GM12878 (cell line): ENCODE data around the gene SCAMP4. TPM values are rescaled to one million over a fixed set of nuclear protein-coding genes. Genes with fewer than 3 reads are reported as not detected.

ENCODE experiments used
- CBFB ChIP-seq: IDR thresholded peaks from 2 replicates; pipeline ENCODE4 v1.6.1; 2016; ENCODE audit warnings: antibody characterized with exemption, low read depth
- CBX3 ChIP-seq: fragments of 200-600 bp; sonication (generic); IDR thresholded peaks from 2 replicates; pipeline ENCODE4 v1.6.1; 2016; ENCODE audit warnings: low read depth, borderline replicate concordance
- E2F8 ChIP-seq: fragments of 450-650 bp; IDR thresholded peaks from 2 replicates; pipeline ENCODE4 v1.6.1; 2018; ENCODE audit warnings: mild to moderate bottlenecking, low read depth, moderate library complexity; ENCODE audit not compliant: partially characterized antibody
- EED ChIP-seq: sonication (generic); IDR thresholded peaks from 2 replicates; pipeline ENCODE4 v1.6.1; 2016; ENCODE audit warnings: antibody characterized with exemption, low read depth
- FOXK2 ChIP-seq: fragments of 450-650 bp; IDR thresholded peaks from 2 replicates; pipeline ENCODE4 v1.6.1; 2017; ENCODE audit warnings: mild to moderate bottlenecking, moderate library complexity
- GATAD2B ChIP-seq: fragments of 450-650 bp; conservative IDR thresholded peaks from 2 replicates; pipeline ENCODE4 v1.6.1; 2017; ENCODE audit warnings: low read depth, mild to moderate bottlenecking, moderate library complexity
- IKZF2 ChIP-seq, 2 experiments: fragments of 450-650 bp; IDR thresholded peaks; 2 replicates each; pipeline ENCODE4 v1.6.1; 2017; ENCODE audit warnings: mild to moderate bottlenecking in 2 of 2, moderate library complexity in 2 of 2
- KDM1A ChIP-seq: fragments of 200-600 bp; sonication (generic); IDR thresholded peaks from 2 replicates; pipeline ENCODE4 v1.6.1; 2016; ENCODE audit warnings: borderline replicate concordance
- MEF2A ChIP-seq: IDR thresholded peaks from 2 replicates; pipeline ENCODE4 v1.6.1; 2011; ENCODE audit warnings: low read depth, mild to moderate bottlenecking, low read length, moderate library complexity; ENCODE audit not compliant: insufficient read depth
- MTA2 ChIP-seq: fragments of 450-650 bp; IDR thresholded peaks from 2 replicates; pipeline ENCODE4 v1.6.1; 2016; ENCODE audit warnings: low read depth, mild to moderate bottlenecking, moderate library complexity
- NR2C2 ChIP-seq: IDR thresholded peaks from 2 replicates; pipeline ENCODE4 v1.6.1; 2011; ENCODE audit warnings: borderline replicate concordance, low read depth; ENCODE audit not compliant: control insufficient read depth, insufficient read length
- NRF1 ChIP-seq: conservative IDR thresholded peaks from 2 replicates; pipeline ENCODE4 v1.6.1; 2011; ENCODE audit warnings: mild to moderate bottlenecking, low read depth, low read length, improper control_type of control experiment
- REST ChIP-seq: IDR thresholded peaks from 2 replicates; pipeline ENCODE4 v1.6.1; 2012; ENCODE audit warnings: mild to moderate bottlenecking, low read depth, low read length
- RUNX3 ChIP-seq: IDR thresholded peaks from 2 replicates; pipeline ENCODE4 v1.6.1; 2012; ENCODE audit warnings: low read length, inconsistent platforms
- TARDBP ChIP-seq: IDR thresholded peaks from 2 replicates; pipeline ENCODE4 v1.6.1; 2016; ENCODE audit warnings: borderline replicate concordance
- polyA plus RNA-seq, 11 experiments: library from polyadenylated mRNA; depleted of rRNA in 4 of 11; unstranded in 6 of 11; stranded (reverse) in 5 of 11; fragments of >200 nt; fragmentation: Nextera tagmentation in 4 of 11; fragmentation: Illumina TruSeq in 1 of 11; extraction: Ambion mirVana in 4 of 11; extraction: Trizol in 1 of 11; gene quantifications; 1 replicate in 1 of 11; 2 replicates in 10 of 11; pipeline versions ENCODE4 v1.2.1 to v1.2.3, GENCODE V29; 2011 to 2016; ENCODE audit warnings: inconsistent platforms in 2 of 11, missing spikeins in 2 of 11, low read depth in 1 of 11
- total RNA-seq, 4 experiments: library from RNA; depleted of rRNA in 3 of 4; stranded (reverse); fragments of >200 nt in 3 of 4; fragmentation: Illumina TruSeq in 1 of 4; extraction: Trizol in 1 of 4; gene quantifications; 2 replicates each; pipeline versions ENCODE4 v1.2.1 to v1.2.3, GENCODE V29; 2013 to 2021
- TF ChIP-seq, protein P1 (sequence below): fragments of 450-650 bp; IDR thresholded peaks from 2 replicates; pipeline ENCODE4 v1.6.1; 2018; ENCODE audit warnings: borderline replicate concordance, mild to moderate bottlenecking; ENCODE audit not compliant: partially characterized antibody

Gene SCAMP4
- total and polyA plus RNA-seq, 10 of the 15 experiments (the other 5 are each of a cell fraction or from before 2014, with no cell fraction given): 0.63 to 34.7 (median 12.8) TPM

GRCh38 chr19:1942078-1942933 is 37.1 kb downstream of the SCAMP4 start (continued):
- TF ChIP-seq REST (no peak), MTA2 (0 out of 2 replicates have a peak, but pooled peaks have one; percentile 38), RUNX3 (peak; percentile 75), CBFB (peak; percentile 50; the same call in 1 of the 2 replicates), NR2C2 (no peak), NRF1 (no peak), TARDBP (0 out of 2 replicates have a peak, but pooled peaks have one; percentile 33), EED (peak; percentile 78), IKZF2 (IDR thresholded peaks at IDR 0.05) (peak; percentile 62 to 78), KDM1A (no peak), GATAD2B (peak; percentile 79; the same call in 1 of the 2 replicates), E2F8 (no peak), FOXK2 (no peak), MEF2A (no peak), CBX3 (no peak)
- TF ChIP-seq, protein P1, sequence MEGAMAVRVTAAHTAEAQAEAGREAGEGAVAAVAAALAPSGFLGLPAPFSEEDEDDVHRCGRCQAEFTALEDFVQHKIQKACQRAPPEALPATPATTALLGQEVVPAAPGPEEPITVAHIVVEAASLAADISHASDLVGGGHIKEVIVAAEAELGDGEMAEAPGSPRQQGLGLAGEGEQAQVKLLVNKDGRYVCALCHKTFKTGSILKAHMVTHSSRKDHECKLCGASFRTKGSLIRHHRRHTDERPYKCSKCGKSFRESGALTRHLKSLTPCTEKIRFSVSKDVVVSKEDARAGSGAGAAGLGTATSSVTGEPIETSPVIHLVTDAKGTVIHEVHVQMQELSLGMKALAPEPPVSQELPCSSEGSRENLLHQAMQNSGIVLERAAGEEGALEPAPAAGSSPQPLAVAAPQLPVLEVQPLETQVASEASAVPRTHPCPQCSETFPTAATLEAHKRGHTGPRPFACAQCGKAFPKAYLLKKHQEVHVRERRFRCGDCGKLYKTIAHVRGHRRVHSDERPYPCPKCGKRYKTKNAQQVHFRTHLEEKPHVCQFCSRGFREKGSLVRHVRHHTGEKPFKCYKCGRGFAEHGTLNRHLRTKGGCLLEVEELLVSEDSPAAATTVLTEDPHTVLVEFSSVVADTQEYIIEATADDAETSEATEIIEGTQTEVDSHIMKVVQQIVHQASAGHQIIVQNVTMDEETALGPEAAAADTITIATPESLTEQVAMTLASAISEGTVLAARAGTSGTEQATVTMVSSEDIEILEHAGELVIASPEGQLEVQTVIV: peak; percentile 43
- TF ChIP-seq, all 136 proteins: peak for 32
